Stomach (tissue), 9 donors: ENCODE data around the gene SOS1. TPM values are rescaled to one million over a fixed set of nuclear protein-coding genes. Genes with fewer than 3 reads are reported as not detected.

Experiments
- DNase-seq, 2 donors: peaks; one replicate each; pipeline versions ENCODE4 v3.0.0 to v3.0.0-alpha.2; 2013 to 2019
- H3K27ac ChIP-seq, 5 donors: fragments of 200-600 bp in 4 of 5; sonication (generic) in 4 of 5; one replicate each; pipeline ENCODE4 v1.5.1; 2013 to 2019; ENCODE audit warnings: mild to moderate bottlenecking in 1 of 5, moderate library complexity in 1 of 5
- H3K27me3 ChIP-seq, 3 donors: fragments of 200-600 bp; sonication (generic); one replicate each; pipeline ENCODE4 v1.5.1; 2017 to 2019; ENCODE audit warnings: mixed run types in 1 of 3
- H3K36me3 ChIP-seq, 4 donors: fragments of 200-600 bp; sonication (generic); 1 replicate in 3 of 4; 2 replicates in 1 of 4; pipeline ENCODE4 v1.5.1; 2016 to 2019
- H3K4me1 ChIP-seq, 4 donors: fragments of 200-600 bp; sonication (generic); one replicate each; pipeline ENCODE4 v1.5.1; 2016 to 2019
- H3K4me3 ChIP-seq, 4 donors: fragments of 200-600 bp; sonication (generic) in 3 of 4; one replicate each; pipeline ENCODE4 v1.5.1; 2016 to 2019; ENCODE audit warnings: mild to moderate bottlenecking in 1 of 4
- H3K9me3 ChIP-seq, 4 donors: fragments of 200-600 bp; sonication (generic); one replicate each; pipeline ENCODE4 v1.5.1; 2016 to 2019
- EP300 ChIP-seq: sonication (generic); formaldehyde crosslinking; IDR thresholded peaks from one replicate; pipeline ENCODE4 v1.6.1; 2017; ENCODE audit warnings: antibody characterized with exemption
- POLR2A ChIP-seq, 4 donors: fragments of 450-650 bp; IDR thresholded peaks; one replicate each; pipeline ENCODE4 v1.6.1; 2016; ENCODE audit warnings: antibody characterized with exemption in 4 of 4, control low read depth in 2 of 4, mild to moderate bottlenecking in 1 of 4, moderate library complexity in 1 of 4
- POLR2AphosphoS5 ChIP-seq, 3 donors: sonication (generic); formaldehyde crosslinking; IDR thresholded peaks; one replicate each; pipeline ENCODE4 v1.6.1; 2016; ENCODE audit warnings: antibody characterized with exemption in 3 of 3
- WGBS, 5 donors: extraction: QIAGEN DNeasy Blood & Tissue Kit in 3 of 5; methylation state at CpG; one replicate each; pipeline versions ENCODE4 v1.1.5 to v1.1.7; 2013 to 2018; 5-methylcytosine and 5-hydroxymethylcytosine counted together
- intact Hi-C: fragments of 100-400 bp; cut with DNase I; formaldehyde crosslinking; loops from one replicate; pipeline ENCODE4 v1.15.1; 2023; ENCODE audit warnings: low total_unique reads
- polyA plus RNA-seq, 3 donors: library from polyadenylated mRNA; stranded (reverse); fragments of 200-250 nt; gene quantifications; one replicate each; pipeline ENCODE4 v1.2.3, GENCODE V29; 2013
- total RNA-seq, 5 donors: library from RNA; depleted of rRNA; stranded (reverse); fragments of >200 nt; gene quantifications; one replicate each; pipeline versions ENCODE4 v1.1.0 to v1.2.3, GENCODE V29; 2014 to 2016
- TF ChIP-seq, protein P1 (sequence below), 7 experiments: fragments of 450-650 bp in 4 of 7; fragments of 200-600 bp in 3 of 7; sonication (generic) in 3 of 7; IDR thresholded peaks; one replicate each; pipeline ENCODE4 v1.5.1; 2016 to 2019; ENCODE audit warnings: antibody characterized with exemption in 7 of 7, control low read depth in 2 of 7, mild to moderate bottlenecking in 1 of 7
- donor health status: healthy with polysubstance abuse.
- donor health status: Bipolar disorder and iron deficiency.
- donor health status: healthy.

SOS1 gene
- total and polyA plus RNA-seq, 8 donors = 4.5 to 46.4 (median 19.2) TPM

- no peak overlapping the region for H3K4me3 ChIP-seq
- peaks cover 0 to 21% (median 3%) of the 10 kb centered on the region in 4 donors for H3K4me1 ChIP-seq
- H3K36me3 ChIP-seq = peaks cover 5 to 42% (median 37%) of the 10 kb centered on the region in 4 donors
- TF ChIP-seq POLR2A (IDR thresholded peaks at IDR 0.05) = no peak
- TF ChIP-seq, protein P1, sequence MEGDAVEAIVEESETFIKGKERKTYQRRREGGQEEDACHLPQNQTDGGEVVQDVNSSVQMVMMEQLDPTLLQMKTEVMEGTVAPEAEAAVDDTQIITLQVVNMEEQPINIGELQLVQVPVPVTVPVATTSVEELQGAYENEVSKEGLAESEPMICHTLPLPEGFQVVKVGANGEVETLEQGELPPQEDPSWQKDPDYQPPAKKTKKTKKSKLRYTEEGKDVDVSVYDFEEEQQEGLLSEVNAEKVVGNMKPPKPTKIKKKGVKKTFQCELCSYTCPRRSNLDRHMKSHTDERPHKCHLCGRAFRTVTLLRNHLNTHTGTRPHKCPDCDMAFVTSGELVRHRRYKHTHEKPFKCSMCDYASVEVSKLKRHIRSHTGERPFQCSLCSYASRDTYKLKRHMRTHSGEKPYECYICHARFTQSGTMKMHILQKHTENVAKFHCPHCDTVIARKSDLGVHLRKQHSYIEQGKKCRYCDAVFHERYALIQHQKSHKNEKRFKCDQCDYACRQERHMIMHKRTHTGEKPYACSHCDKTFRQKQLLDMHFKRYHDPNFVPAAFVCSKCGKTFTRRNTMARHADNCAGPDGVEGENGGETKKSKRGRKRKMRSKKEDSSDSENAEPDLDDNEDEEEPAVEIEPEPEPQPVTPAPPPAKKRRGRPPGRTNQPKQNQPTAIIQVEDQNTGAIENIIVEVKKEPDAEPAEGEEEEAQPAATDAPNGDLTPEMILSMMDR (IDR thresholded peaks at IDR 0.05) = no peak
- no peak for TF ChIP-seq POLR2AphosphoS5 (IDR thresholded peaks at IDR 0.05)
- intact Hi-C loops = no loop called here
- 92 to 98% (median 94%) methylated on average over 1 of the region's 1 CpG for WGBS, 5 donors
- DNase-seq = no peak
- H3K27ac ChIP-seq = no peak overlapping the region
- no peaks in the 10 kb centered on the region for H3K9me3 ChIP-seq
- H3K27me3 ChIP-seq = no peaks in the 10 kb centered on the region
Observed at GRCh38 chr2:39015424-39015823, 105.4 kb downstream of the SOS1 start.

DNA sequence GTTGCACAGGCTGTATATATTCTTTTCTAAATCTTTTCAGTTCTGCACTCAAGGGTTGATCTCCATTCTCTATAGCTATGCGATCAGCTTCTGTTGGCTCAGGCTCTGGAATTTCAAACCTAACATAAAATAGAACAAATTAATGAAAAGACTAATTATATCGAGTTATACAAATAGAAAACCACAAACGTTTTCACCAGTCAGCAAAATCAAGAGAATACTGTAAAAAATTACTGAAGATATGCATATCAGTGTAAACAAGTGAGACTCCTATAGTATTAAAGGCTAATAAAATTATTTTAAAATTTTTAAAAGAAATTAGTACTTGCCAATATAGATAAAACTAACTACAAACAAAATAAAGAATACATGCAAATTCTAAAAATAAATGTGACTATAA is 107.0 kb downstream of the SOS1 start:
- H3K27ac ChIP-seq = no peak overlapping the region
- TF ChIP-seq, protein P1 (IDR thresholded peaks at IDR 0.05) = no peak
- TF ChIP-seq POLR2A (IDR thresholded peaks at IDR 0.05) = no peak
- no peak for TF ChIP-seq EP300
- no peak for TF ChIP-seq POLR2AphosphoS5 (IDR thresholded peaks at IDR 0.05)
- no peaks in the 10 kb centered on the region for H3K9me3 ChIP-seq
- 85 to 88% (median 86%) methylated on average over 3 of the region's 3 CpGs for WGBS, 5 donors
- H3K27me3 ChIP-seq = no peaks in the 10 kb centered on the region
- no peak for DNase-seq
- H3K36me3 ChIP-seq = peaks cover 5 to 53% (median 51%) of the 10 kb centered on the region in 4 donors
- peaks cover 0 to 21% (median 3%) of the 10 kb centered on the region in 4 donors for H3K4me1 ChIP-seq
- H3K4me3 ChIP-seq = no peak overlapping the region
- intact Hi-C loops = no loop called here

- H3K36me3 ChIP-seq = peaks cover 5 to 98% (median 95%) of the 10 kb centered on the region in 4 donors
- intact Hi-C loops = no loop called here
- WGBS, 5 donors = 92 to 100% (median 98%) methylated on average over 1 of the region's 1 CpG
- no peaks in the 10 kb centered on the region for H3K27me3 ChIP-seq
- H3K4me1 ChIP-seq = no peaks in the 10 kb centered on the region
- no peak overlapping the region for H3K4me3 ChIP-seq
- no peaks in the 10 kb centered on the region for H3K9me3 ChIP-seq
- DNase-seq = no peak
- H3K27ac ChIP-seq = no peak overlapping the region
- TF ChIP-seq EP300 = no peak
- no peak for TF ChIP-seq POLR2A (IDR thresholded peaks at IDR 0.05)
- TF ChIP-seq POLR2AphosphoS5 (IDR thresholded peaks at IDR 0.05) = no peak
- TF ChIP-seq, protein P1 (IDR thresholded peaks at IDR 0.05) = no peak
Observed at GRCh38 chr2:39008665-39009064, 112.2 kb downstream of the SOS1 start.

GRCh38 chr2:39007875-39008504 is 112.9 kb downstream of the SOS1 start:
- DNase-seq = no peak
- H3K4me1 ChIP-seq = no peaks in the 10 kb centered on the region
- H3K27me3 ChIP-seq = no peaks in the 10 kb centered on the region
- no peak for TF ChIP-seq POLR2A (IDR thresholded peaks at IDR 0.05)
- no peak for TF ChIP-seq EP300
- TF ChIP-seq, protein P1 (IDR thresholded peaks at IDR 0.05) = no peak
- TF ChIP-seq POLR2AphosphoS5 (IDR thresholded peaks at IDR 0.05) = no peak
- no peak overlapping the region for H3K27ac ChIP-seq
- H3K36me3 ChIP-seq = peaks cover 5 to 97% (median 95%) of the 10 kb centered on the region in 4 donors
- WGBS, 5 donors = 75 to 92% (median 78%) methylated on average over 5 of the region's 5 CpGs
- no peaks in the 10 kb centered on the region for H3K9me3 ChIP-seq
- H3K4me3 ChIP-seq = no peak overlapping the region
- intact Hi-C loops = no loop called here
